ENCODE data around the gene DARS2.

DARS2 gene

DNA sequence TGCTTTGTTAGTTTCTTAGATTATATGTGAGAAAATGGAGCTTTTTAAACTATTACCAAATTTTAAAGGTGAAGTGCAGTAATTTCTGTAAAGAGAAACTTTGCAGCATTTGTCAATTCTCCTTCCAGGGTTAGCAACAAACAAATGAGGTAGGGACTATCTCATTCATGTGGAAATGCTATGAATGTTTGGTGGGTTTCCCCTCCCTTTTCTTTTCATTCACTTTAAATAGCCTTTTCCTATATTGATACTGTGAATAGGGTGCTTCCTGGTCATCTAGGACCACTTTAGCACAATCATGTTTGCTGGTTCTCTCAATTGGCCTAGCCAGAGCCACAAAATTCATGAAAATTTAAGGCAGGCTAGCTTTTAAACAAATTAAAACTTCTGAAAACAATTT, 64.3 kb downstream of the DARS2 start:
- no peak for DNase-seq

DNA sequence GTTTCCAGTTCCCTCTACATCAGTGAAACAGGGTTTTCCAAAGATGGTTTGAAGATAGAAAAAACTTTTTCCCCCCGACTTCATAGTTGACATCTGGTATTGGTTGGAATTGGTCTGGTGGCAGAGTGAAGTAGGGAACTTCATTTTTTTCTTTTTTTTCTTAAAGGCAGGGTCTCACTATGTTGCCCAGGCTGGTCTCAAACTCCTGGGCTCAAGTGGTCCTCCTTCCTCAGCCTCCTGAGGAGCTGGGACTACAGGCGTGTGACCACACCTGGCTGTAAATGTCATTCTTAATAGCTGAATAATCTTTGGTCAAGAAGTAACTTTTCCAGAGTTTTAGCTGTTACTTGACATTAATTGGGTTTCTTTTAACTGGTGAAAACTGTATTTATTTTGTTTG, 65.4 kb downstream of the DARS2 start:
- no peak for DNase-seq

DNA sequence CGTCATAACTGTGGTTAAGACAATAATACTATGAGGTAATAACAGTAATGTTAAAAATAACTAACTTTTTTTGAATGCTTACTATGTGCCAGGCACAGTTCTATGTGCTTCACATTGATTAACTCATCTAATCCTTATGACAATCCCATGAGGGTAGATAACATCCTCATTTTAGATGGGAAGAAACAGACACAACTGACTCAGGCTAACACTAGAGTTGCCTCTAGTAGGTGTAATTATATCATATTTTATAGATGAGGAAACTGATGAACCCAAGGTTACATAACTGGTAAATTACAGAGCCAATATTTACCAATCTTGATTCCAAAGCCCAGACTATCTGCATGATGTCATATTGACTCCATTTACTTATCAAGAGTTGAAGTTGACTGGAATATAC, 69.1 kb downstream of the DARS2 start:
- DNase-seq = no peak

- DNase-seq = no peak
These were observed 69.7 kb downstream of the DARS2 start for GRCh38 chr1:173894189-173894588.

GRCh38 chr1:173900427-173900826, 76.0 kb downstream of the DARS2 start:
- DNase-seq = no peak

DNA sequence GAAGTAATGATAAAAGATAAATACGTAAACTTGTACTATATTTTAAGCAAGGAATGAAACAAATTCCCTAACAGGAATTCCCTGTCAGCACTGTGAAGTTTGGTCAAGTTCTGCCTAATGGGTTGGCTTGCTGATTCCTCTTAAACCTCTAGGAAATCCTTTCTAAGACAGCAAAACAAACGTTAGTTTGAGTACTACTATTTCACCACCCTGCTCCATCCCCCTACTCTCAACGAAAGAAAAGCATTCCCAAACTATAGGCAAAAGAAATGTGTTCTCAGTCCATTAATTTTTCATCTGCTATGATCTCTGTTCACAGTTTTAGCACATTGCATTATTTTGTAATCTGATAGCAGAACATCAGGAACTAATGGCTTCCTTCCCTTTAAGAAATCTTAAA, 76.5 kb downstream of the DARS2 start:
- no peak for DNase-seq

DNA sequence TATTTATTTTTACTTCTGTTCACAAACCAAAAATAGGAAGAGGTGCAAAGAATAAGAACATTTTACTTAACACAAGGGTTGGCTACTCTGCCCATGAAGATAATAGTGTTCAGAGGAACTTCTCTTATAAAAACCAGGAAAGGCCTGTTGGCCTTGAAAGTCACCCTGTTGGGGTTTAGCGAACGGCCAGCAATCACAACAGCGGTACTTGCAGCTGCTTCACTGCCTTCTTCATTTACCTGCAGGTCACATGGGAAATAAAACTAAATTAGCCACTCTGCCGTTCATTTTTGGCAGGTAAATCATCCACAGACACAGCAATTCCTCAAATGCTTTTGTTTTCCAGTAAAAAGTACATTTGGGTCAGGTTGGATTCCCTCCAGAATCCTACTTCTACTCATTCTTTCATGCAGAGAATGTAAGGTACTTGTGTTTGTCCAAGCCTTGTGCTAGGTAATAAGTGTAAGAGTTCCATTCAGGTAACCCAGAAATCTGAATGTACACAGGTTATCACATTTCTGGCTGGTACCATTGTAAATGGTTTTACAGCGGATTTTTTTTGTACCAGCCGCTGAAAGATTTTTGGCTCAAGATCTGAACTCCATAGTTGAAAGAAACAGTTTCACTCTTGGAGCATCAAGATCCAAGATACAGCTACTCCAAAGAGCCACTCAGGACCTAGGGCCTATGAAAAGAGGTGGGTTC, 79.5 kb downstream of the DARS2 start:
- no peak for DNase-seq
